ENCODE results near the gene SLC5A3. TPM values are rescaled to one million over a fixed set of nuclear protein-coding genes. Genes with fewer than 3 reads are reported as not detected.

The SLC5A3 gene
- total and polyA plus RNA-seq, 12 donors: 2.3 to 63.9 (median 37.4) TPM

GRCh38 chr21:34071683-34072082 lies 1.7 kb upstream of the SLC5A3 start:
- WGBS, 4 donors: 83 to 87% (median 85%) methylated on average over 9 of the region's 9 CpGs
- DNase-seq: no peak
- H3K9me3 ChIP-seq (replicated peaks in 1 of 3): no peaks in the 10 kb centered on the region
- peak overlapping the region in 2 of 5 donors; percentile 87 to 98 for H3K27ac ChIP-seq
- H3K4me3 ChIP-seq: no peak overlapping the region
- H3K36me3 ChIP-seq (replicated peaks in 1 of 2): no peaks in the 10 kb centered on the region
- H3K4me1 ChIP-seq (replicated peaks in 1 of 2): peaks cover 19 to 31% of the 10 kb centered on the region in 2 donors
- TF ChIP-seq POLR2A (IDR thresholded peaks at IDR 0.05) (no peak), CTCF (IDR thresholded peaks at IDR 0.05) (no peak)
- no peaks in the 10 kb centered on the region for H3K27me3 ChIP-seq
- intact Hi-C loops (cut with DNase I): loop anchor here in 1 of 2 donors (5.0 kb wide), 1 partner anchor 131 kb away; no protein-coding TSS in a partner anchor

GRCh38 chr21:34072145-34073031 lies 990 bp upstream of the SLC5A3 start:
- peak; percentile 88 to 93 (median 91) for DNase-seq
- WGBS, 4 donors: 26 to 42% (median 32%) methylated on average over 17 to 32 of the region's 32 CpGs
- Histone ChIP-seq H3K36me3 (replicated peaks in 1 of 2) (no peaks in the 10 kb centered on the region), H3K4me3 (peak overlapping the region in 3 of 4 donors; percentile 28 to 87 (median 52)), H3K4me1 (replicated peaks in 1 of 2) (peaks cover 26 to 38% of the 10 kb centered on the region in 2 donors), H3K27ac (peak overlapping the region; percentile 64 to 98 (median 87)), H3K9me3 (replicated peaks in 1 of 3) (no peaks in the 10 kb centered on the region), H3K27me3 (no peaks in the 10 kb centered on the region)
- intact Hi-C loops (cut with DNase I): loop anchor here in 1 of 2 donors (5.0 kb wide), 1 partner anchor 130 kb away; no protein-coding TSS in a partner anchor
- TF ChIP-seq CTCF (IDR thresholded peaks at IDR 0.05) (no peak), POLR2A (IDR thresholded peaks at IDR 0.05) (peak in 1 of 2 donors; percentile 26)

- no peaks in the 10 kb centered on the region for H3K27me3 ChIP-seq
- DNase-seq: peak in 5 of 7 donors; percentile 21 to 58 (median 35)
- peaks cover 38 to 52% of the 10 kb centered on the region in 2 donors for H3K4me1 ChIP-seq (replicated peaks in 1 of 2)
- H3K4me3 ChIP-seq: peak overlapping the region in 3 of 4 donors; percentile 33 to 87 (median 74)
- intact Hi-C loops (cut with DNase I): loop anchor here in 1 of 2 donors (5.0 kb wide), 1 partner anchor 128 kb away; no protein-coding TSS in a partner anchor
- no peak for TF ChIP-seq CTCF (IDR thresholded peaks at IDR 0.05)
- no peak for TF ChIP-seq POLR2A (IDR thresholded peaks at IDR 0.05)
- WGBS, 4 donors: 0 to 1% (median 1%) methylated on average over 27 to 95 of the region's 95 CpGs
- H3K36me3 ChIP-seq (replicated peaks in 1 of 2): no peaks in the 10 kb centered on the region
- peak overlapping the region in 3 of 5 donors; percentile 51 to 95 (median 88) for H3K27ac ChIP-seq
- no peaks in the 10 kb centered on the region for H3K9me3 ChIP-seq (replicated peaks in 1 of 3)
Measured at GRCh38 chr21:34073749-34074282, 438 bp downstream of the SLC5A3 start.
